Measurements from ENCODE around the gene PHF21A. TPM values are rescaled to one million over a fixed set of nuclear protein-coding genes. Genes with fewer than 3 reads are reported as not detected.
A peak's percentile ranks its signal among the peaks of the same experiment; 100 is the strongest.

PHF21A gene
- total and polyA plus RNA-seq, 2 donors (not counting 3 experiments of a cell fraction or from before 2014, with no cell fraction given) = 14.1 to 30.5 TPM

- TF ChIP-seq MYC (IDR thresholded peaks at IDR 0.05; ENCODE audit: low read depth, low read length) (no peak), POLR2AphosphoS5 (IDR thresholded peaks at IDR 0.05; ENCODE audit: insufficient read depth, low read depth, low read length) (no peak), MAX (IDR thresholded peaks at IDR 0.05; ENCODE audit: insufficient read depth, insufficient read length) (no peak)
- intact Hi-C loops (cut with micrococcal nuclease) = no loop called here
- ChIA-PET CTCF (interaction anchor here (2.0 kb wide), 1 partner anchor 9 kb away, joined by 6 read pairs; no protein-coding TSS in a partner anchor), POLR2A (no interaction called here)
- no peaks in the 10 kb centered on the region for H3K4me1 ChIP-seq (ENCODE audit: control insufficient read depth, extremely low read depth, insufficient read depth, low read length)
- H3K4me2 ChIP-seq (ENCODE audit: insufficient read depth, low read length) = no peak overlapping the region
- H3K9ac ChIP-seq (replicated peaks; ENCODE audit: extremely low read depth, insufficient read depth, low read length) = no peak overlapping the region
- H3K27me3 ChIP-seq (ENCODE audit: control insufficient read depth in 2 of 2, insufficient read depth in 2 of 2, low read length in 2 of 2) = no peaks in the 10 kb centered on the region
- no peaks in the 10 kb centered on the region for H3K9me3 ChIP-seq (replicated peaks; ENCODE audit: control insufficient read depth, insufficient read depth, low read length)
- H3K79me2 ChIP-seq (ENCODE audit: control insufficient read depth, insufficient read depth, low read length) = peaks cover 14% of the 10 kb centered on the region
- no TSS peak for BruUV-seq (replicated peaks)
- no peak overlapping the region for H2AFZ ChIP-seq (ENCODE audit: low read depth, low read length)
- H3K4me3 ChIP-seq (replicated peaks in 1 of 3; ENCODE audit: insufficient read depth in 1 of 3, low read depth in 1 of 3, low read length in 3 of 3) = no peak overlapping the region
- no peak overlapping the region for H3K27ac ChIP-seq (ENCODE audit: insufficient read depth, low read depth, low read length)
- dilution Hi-C loops (cut with MboI; ENCODE audit: extremely low pct_ligation_motif_present, low sequenced_read_pairs) = no loop called here
- DNase-seq (ENCODE audit: low read depth, low spot score) = peak; percentile 58
- no peaks in the 10 kb centered on the region for H3K36me3 ChIP-seq (ENCODE audit: control insufficient read depth in 2 of 2, extremely low read depth in 1 of 2, insufficient read depth in 2 of 2, low read length in 2 of 2)
- peak; percentile 81 for FAIRE-seq
- no peaks in the 10 kb centered on the region for H3K9me1 ChIP-seq (replicated peaks; ENCODE audit: control insufficient read depth, extremely low read depth, insufficient read depth, low read length)
- peaks cover 16% of the 10 kb centered on the region for H4K20me1 ChIP-seq (replicated peaks; ENCODE audit: control insufficient read depth, extremely low read depth, insufficient read depth, low read length)
These were observed 8.2 kb downstream of the PHF21A start for GRCh38 chr11:46112961-46113607.

- Histone ChIP-seq H3K27ac (ENCODE audit: insufficient read depth, low read depth, low read length) (no peak overlapping the region), H3K9me3 (replicated peaks; ENCODE audit: control insufficient read depth, insufficient read depth, low read length) (no peaks in the 10 kb centered on the region), H2AFZ (ENCODE audit: low read depth, low read length) (no peak overlapping the region), H3K9ac (replicated peaks; ENCODE audit: extremely low read depth, insufficient read depth, low read length) (no peak overlapping the region), H3K36me3 (ENCODE audit: control insufficient read depth in 2 of 2, extremely low read depth in 1 of 2, insufficient read depth in 2 of 2, low read length in 2 of 2) (no peaks in the 10 kb centered on the region), H3K9me1 (replicated peaks; ENCODE audit: control insufficient read depth, extremely low read depth, insufficient read depth, low read length) (no peaks in the 10 kb centered on the region), H3K4me2 (ENCODE audit: insufficient read depth, low read length) (no peak overlapping the region), H3K27me3 (ENCODE audit: control insufficient read depth in 2 of 2, insufficient read depth in 2 of 2, low read length in 2 of 2) (no peaks in the 10 kb centered on the region), H3K4me1 (ENCODE audit: control insufficient read depth, extremely low read depth, insufficient read depth, low read length) (peaks cover 5% of the 10 kb centered on the region), H3K4me3 (replicated peaks in 1 of 3; ENCODE audit: insufficient read depth in 1 of 3, low read depth in 1 of 3, low read length in 3 of 3) (no peak overlapping the region), H4K20me1 (replicated peaks; ENCODE audit: control insufficient read depth, extremely low read depth, insufficient read depth, low read length) (peaks cover 8% of the 10 kb centered on the region), H3K79me2 (ENCODE audit: control insufficient read depth, insufficient read depth, low read length) (peaks cover 4% of the 10 kb centered on the region)
- ChIA-PET CTCF (no interaction called here), POLR2A (no interaction called here)
- DNase-seq (ENCODE audit: low read depth, low spot score) (no peak), FAIRE-seq (no peak)
- dilution Hi-C loops (cut with MboI; ENCODE audit: extremely low pct_ligation_motif_present, low sequenced_read_pairs) = no loop called here
- intact Hi-C loops (cut with micrococcal nuclease) = no loop called here
- no TSS peak for BruUV-seq (replicated peaks)
- TF ChIP-seq POLR2A (IDR thresholded peaks at IDR 0.05; ENCODE audit: low read depth, low read length) = no peak
- TF ChIP-seq EZH2 (IDR thresholded peaks at IDR 0.05; ENCODE audit: borderline replicate concordance, low read depth, low read length, severe bottlenecking) = no peak
- TF ChIP-seq MAX (IDR thresholded peaks at IDR 0.05; ENCODE audit: insufficient read depth, insufficient read length) = no peak
- no peak for TF ChIP-seq POLR2AphosphoS5 (IDR thresholded peaks at IDR 0.05; ENCODE audit: insufficient read depth, low read depth, low read length)
- TF ChIP-seq FOS (IDR thresholded peaks at IDR 0.05; ENCODE audit: borderline replicate concordance, insufficient read depth, low read length) = no peak
- no peak for TF ChIP-seq JUN (IDR thresholded peaks at IDR 0.05; ENCODE audit: borderline replicate concordance, insufficient read depth, insufficient read length, low read depth)
- TF ChIP-seq CTCF (IDR thresholded peaks at IDR 0.05; ENCODE audit: extremely low read depth in 1 of 2, insufficient read depth in 1 of 2, low read depth in 1 of 2, low read length in 2 of 2) = no peak
- TF ChIP-seq MYC (IDR thresholded peaks at IDR 0.05; ENCODE audit: low read depth, low read length) = no peak
- TF ChIP-seq GATA2 (IDR thresholded peaks at IDR 0.05; ENCODE audit: insufficient read depth, insufficient read length, low read depth, low read length) = no peak
These were observed 12.5 kb downstream of the PHF21A start for GRCh38 chr11:46108751-46109150.

Measured in endothelial cell of umbilical vein (primary cell).